Parathyroid adenoma (tissue), 2 donors: Measurements from ENCODE around the gene NEK6.

Experiments
- H2AFZ ChIP-seq: fragments of 300-600 bp; sonication (generic); one replicate; pipeline ENCODE4 v1.7.0; 2017; ENCODE audit warnings: antibody characterized with exemption, mild to moderate bottlenecking
- H3K27ac ChIP-seq: fragments of 300-600 bp; sonication (generic); one replicate; pipeline ENCODE4 v1.7.0; 2017
- H3K27me3 ChIP-seq: fragments of 300-600 bp; sonication (generic); one replicate; pipeline ENCODE4 v1.7.0; 2017; ENCODE audit warnings: low read length; ENCODE audit not compliant: control insufficient read depth, insufficient read depth
- H3K36me3 ChIP-seq: fragments of 300-600 bp; sonication (generic); one replicate; pipeline ENCODE4 v1.7.0; 2017; ENCODE audit warnings: low read length; ENCODE audit not compliant: control insufficient read depth, insufficient read depth
- H3K4me1 ChIP-seq: fragments of 300-600 bp; sonication (generic); one replicate; pipeline ENCODE4 v1.7.0; 2017; ENCODE audit warnings: control low read depth
- H3K4me2 ChIP-seq: fragments of 300-600 bp; sonication (generic); one replicate; pipeline ENCODE4 v1.7.0; 2017; ENCODE audit warnings: low read length
- H3K4me3 ChIP-seq: fragments of 300-600 bp; sonication (generic); one replicate; pipeline ENCODE4 v1.7.0; 2017; ENCODE audit warnings: low read depth, low read length
- H3K79me2 ChIP-seq: fragments of 300-600 bp; sonication (generic); one replicate; pipeline ENCODE4 v1.7.0; 2017; ENCODE audit warnings: control low read depth
- H3K9ac ChIP-seq: fragments of 300-600 bp; sonication (generic); one replicate; pipeline ENCODE4 v1.7.0; 2017; ENCODE audit warnings: mild to moderate bottlenecking
- H3K9me3 ChIP-seq: fragments of 300-600 bp; sonication (generic); one replicate; pipeline ENCODE4 v1.7.0; 2017; ENCODE audit warnings: low read length; ENCODE audit not compliant: control insufficient read depth
- CTCF ChIP-seq: fragments of 300-600 bp; sonication (generic); IDR thresholded peaks from one replicate; pipeline ENCODE4 v1.7.0; 2017; ENCODE audit warnings: antibody characterized with exemption, mild to moderate bottlenecking
- donor health status: primary hyperparathyroidism.

NEK6 gene

GRCh38 chr9:124354346-124355038 lies 96.7 kb downstream of the NEK6 start:
- no peaks in the 10 kb centered on the region for H3K27me3 ChIP-seq

GRCh38 chr9:124355039-124355940 lies 97.5 kb downstream of the NEK6 start:
- H3K4me3 ChIP-seq: no peak overlapping the region
- H3K36me3 ChIP-seq: no peaks in the 10 kb centered on the region
- H3K27me3 ChIP-seq: no peaks in the 10 kb centered on the region
- no peak overlapping the region for H3K27ac ChIP-seq
- no peaks in the 10 kb centered on the region for H3K9me3 ChIP-seq
- no peaks in the 10 kb centered on the region for H3K79me2 ChIP-seq
- no peak overlapping the region for H2AFZ ChIP-seq
- H3K4me1 ChIP-seq: no peaks in the 10 kb centered on the region
- no peak for TF ChIP-seq CTCF
- no peak overlapping the region for H3K9ac ChIP-seq
- H3K4me2 ChIP-seq: no peak overlapping the region

More at GRCh38 chr9:124354346-124355038, 96.7 kb downstream of the NEK6 start:
- Histone ChIP-seq H3K9me3 (no peaks in the 10 kb centered on the region), H3K4me1 (no peaks in the 10 kb centered on the region), H2AFZ (no peak overlapping the region), H3K4me3 (no peak overlapping the region), H3K27ac (no peak overlapping the region), H3K36me3 (no peaks in the 10 kb centered on the region), H3K79me2 (no peaks in the 10 kb centered on the region), H3K9ac (no peak overlapping the region), H3K4me2 (no peak overlapping the region)
- no peak for TF ChIP-seq CTCF

- Histone ChIP-seq H3K27ac (no peak overlapping the region), H3K79me2 (no peaks in the 10 kb centered on the region), H3K9ac (no peak overlapping the region), H3K4me2 (no peak overlapping the region), H3K36me3 (no peaks in the 10 kb centered on the region), H3K4me1 (no peaks in the 10 kb centered on the region), H3K9me3 (no peaks in the 10 kb centered on the region), H3K4me3 (no peak overlapping the region), H3K27me3 (no peaks in the 10 kb centered on the region), H2AFZ (no peak overlapping the region)
- no peak for TF ChIP-seq CTCF
Measured at GRCh38 chr9:124355941-124356744, 98.4 kb downstream of the NEK6 start.

- Histone ChIP-seq H3K36me3 (no peaks in the 10 kb centered on the region), H3K27me3 (no peaks in the 10 kb centered on the region), H3K4me3 (no peak overlapping the region), H3K79me2 (no peaks in the 10 kb centered on the region), H2AFZ (no peak overlapping the region), H3K9me3 (no peaks in the 10 kb centered on the region), H3K4me1 (no peaks in the 10 kb centered on the region), H3K27ac (no peak overlapping the region), H3K9ac (no peak overlapping the region), H3K4me2 (no peak overlapping the region)
- no peak for TF ChIP-seq CTCF
Measured at GRCh38 chr9:124356745-124357390, 99.1 kb downstream of the NEK6 start.
